Thoracic aorta (tissue), 2 donors: Measurements from ENCODE around the gene POMGNT2. TPM values are rescaled to one million over a fixed set of nuclear protein-coding genes. Genes with fewer than 3 reads are reported as not detected.

Experiments
- ATAC-seq: fragments of 150-250 bp; one replicate; pipeline ENCODE4 v1.8.0; 2017; ENCODE audit warnings: low read depth; ENCODE audit not compliant: insufficient number of reproducible peaks, low FRiP score
- DNase-seq: peaks from one replicate; pipeline ENCODE4 v3.0.0-alpha.2; 2020; ENCODE audit warnings: low spot score
- H3K27ac ChIP-seq, 2 donors: fragments of 200-600 bp; sonication (generic); 1 replicate in 1 of 2; 2 replicates in 1 of 2; pipeline ENCODE4 v1.5.1; 2016; ENCODE audit warnings: mild to moderate bottlenecking in 2 of 2, moderate library complexity in 2 of 2
- H3K27me3 ChIP-seq: fragments of 200-600 bp; sonication (generic); replicated peaks from 2 replicates; pipeline ENCODE4 v1.6.0; 2016; ENCODE audit warnings: mild to moderate bottlenecking; ENCODE audit not compliant: insufficient read depth
- H3K36me3 ChIP-seq: fragments of 200-600 bp; sonication (generic); one replicate; pipeline ENCODE4 v1.5.1; 2016
- H3K4me1 ChIP-seq, 2 donors: fragments of 200-600 bp; sonication (generic); 1 replicate in 1 of 2; 2 replicates in 1 of 2; pipeline versions ENCODE4 v1.5.1 to v1.6.0; 2016; ENCODE audit warnings: low read depth in 2 of 2, mild to moderate bottlenecking in 1 of 2; ENCODE audit not compliant: control insufficient read depth in 1 of 2
- H3K4me3 ChIP-seq: fragments of 200-600 bp; sonication (generic); 2 replicates; pipeline ENCODE4 v1.5.1; 2016; ENCODE audit warnings: mild to moderate bottlenecking
- H3K9me3 ChIP-seq: fragments of 200-600 bp; sonication (generic); 2 replicates; pipeline ENCODE4 v1.5.1; 2016
- CTCF ChIP-seq: fragments of 200-600 bp; sonication (generic); IDR thresholded peaks from one replicate; pipeline ENCODE4 v1.5.1; 2019; ENCODE audit warnings: antibody characterized with exemption
- total RNA-seq, 2 donors: library from RNA; depleted of rRNA; stranded (reverse); fragments of >200 nt; gene quantifications; one replicate each; pipeline versions ENCODE4 v1.1.0 to v1.2.3, GENCODE V29; 2016

Gene POMGNT2
- total RNA-seq, 2 donors from 2014 or later: 8.6 to 21.7 TPM

GRCh38 chr3:43062564-43063040 lies 43.3 kb downstream of the POMGNT2 start:
- Histone ChIP-seq H3K27me3 (no peaks in the 10 kb centered on the region), H3K4me3 (no peak overlapping the region), H3K4me1 (no peaks in the 10 kb centered on the region), H3K36me3 (peaks cover 9% of the 10 kb centered on the region), H3K27ac (no peak overlapping the region), H3K9me3 (no peaks in the 10 kb centered on the region)
- ATAC-seq (no peak), DNase-seq (no peak)
- TF ChIP-seq CTCF: no peak

GRCh38 chr3:43062040-43062563 lies 43.8 kb downstream of the POMGNT2 start:
- no peak for TF ChIP-seq CTCF
- Histone ChIP-seq H3K27ac (no peak overlapping the region), H3K9me3 (no peaks in the 10 kb centered on the region), H3K36me3 (peaks cover 9% of the 10 kb centered on the region), H3K27me3 (no peaks in the 10 kb centered on the region), H3K4me3 (no peak overlapping the region), H3K4me1 (no peaks in the 10 kb centered on the region)
- DNase-seq: no peak
- no peak for ATAC-seq

- H3K9me3 ChIP-seq: no peaks in the 10 kb centered on the region
- ATAC-seq (no peak), DNase-seq (no peak)
- no peak overlapping the region for H3K4me3 ChIP-seq
- no peaks in the 10 kb centered on the region for H3K4me1 ChIP-seq
- H3K36me3 ChIP-seq: peaks cover 9% of the 10 kb centered on the region
- H3K27me3 ChIP-seq: no peaks in the 10 kb centered on the region
- H3K27ac ChIP-seq: no peak overlapping the region
- no peak for TF ChIP-seq CTCF
These were observed 44.6 kb downstream of the POMGNT2 start for GRCh38 chr3:43061101-43061895.

DNA sequence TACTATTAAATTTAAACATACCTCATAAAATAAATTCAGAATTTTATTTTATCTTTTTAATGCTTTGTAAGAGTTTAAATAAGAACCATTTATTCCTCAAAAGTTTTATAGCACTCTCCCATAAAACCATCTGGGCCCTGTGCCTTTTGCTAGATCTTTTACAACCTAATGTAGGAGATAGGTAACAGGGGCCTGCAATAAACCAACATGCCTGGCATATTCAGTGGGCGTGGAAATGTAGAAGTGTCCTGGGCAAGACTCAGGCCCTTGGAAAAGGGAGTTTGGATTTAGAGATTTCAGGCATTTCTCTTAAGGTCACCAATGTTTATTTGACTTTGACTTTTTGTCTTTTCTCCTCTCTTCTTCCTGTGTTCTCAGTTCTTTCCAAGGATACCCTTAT lies 46.4 kb downstream of the POMGNT2 start:
- ATAC-seq: no peak
- no peak for TF ChIP-seq CTCF

DNA sequence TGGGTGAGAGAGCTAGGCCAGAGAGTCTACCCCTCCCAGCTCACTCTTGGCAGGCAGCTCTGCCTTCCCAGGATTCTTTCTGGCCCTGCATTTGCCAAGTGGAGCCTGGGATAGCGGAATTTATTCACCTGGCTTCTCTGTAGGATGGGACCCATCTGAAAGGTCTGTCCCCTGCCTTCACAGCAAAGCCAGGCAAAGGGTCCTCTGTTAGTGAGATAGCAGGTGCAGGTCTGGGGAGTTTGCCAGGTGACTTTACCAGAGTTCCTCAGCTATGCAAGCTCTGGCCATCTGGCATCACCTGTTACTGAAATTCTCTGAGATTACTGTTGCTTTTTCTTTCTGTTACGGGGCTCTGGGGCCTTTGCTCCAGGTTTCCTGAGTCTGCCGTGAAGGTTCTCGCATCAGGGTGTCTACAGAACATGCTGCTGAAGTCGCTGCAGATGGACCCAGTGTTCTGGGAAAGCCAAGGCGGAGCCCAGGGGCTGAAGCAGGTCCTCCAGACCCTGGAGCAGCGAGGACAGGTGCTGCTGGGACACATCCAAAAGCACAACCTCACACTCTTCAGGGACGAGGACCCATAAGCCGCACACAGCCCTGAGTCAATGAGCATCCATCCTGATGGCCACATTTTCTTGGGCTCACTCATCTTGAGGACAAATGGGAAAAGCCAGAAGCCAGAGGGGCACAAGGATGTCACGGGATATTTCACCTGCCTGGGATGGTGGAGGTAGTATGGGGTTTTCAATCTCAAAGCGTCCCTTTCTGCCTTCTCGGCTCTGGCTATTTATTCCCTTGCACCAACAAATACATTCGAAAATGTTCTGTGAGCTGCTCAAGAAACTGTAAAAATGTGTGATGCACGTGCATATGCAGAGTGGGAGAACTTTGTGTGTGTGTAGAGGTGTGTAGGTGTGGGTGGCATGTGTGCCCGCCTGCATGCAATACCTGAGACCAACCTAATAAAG lies 49.8 kb downstream of the POMGNT2 start:
- H3K27me3 ChIP-seq: no peaks in the 10 kb centered on the region
- peaks cover 8% of the 10 kb centered on the region for H3K36me3 ChIP-seq
- DNase-seq: no peak
- no peak overlapping the region for H3K27ac ChIP-seq
- no peaks in the 10 kb centered on the region for H3K4me1 ChIP-seq
- ATAC-seq: no peak
- H3K9me3 ChIP-seq: no peaks in the 10 kb centered on the region
- no peak for TF ChIP-seq CTCF
- no peak overlapping the region for H3K4me3 ChIP-seq

More for the DNA sequence above, 46.4 kb downstream of the POMGNT2 start:
- H3K27ac ChIP-seq: no peak overlapping the region
- no peaks in the 10 kb centered on the region for H3K9me3 ChIP-seq
- no peaks in the 10 kb centered on the region for H3K27me3 ChIP-seq
- H3K4me3 ChIP-seq: no peak overlapping the region
- H3K36me3 ChIP-seq: peaks cover 17% of the 10 kb centered on the region
- no peak for DNase-seq
- H3K4me1 ChIP-seq: no peaks in the 10 kb centered on the region
